Skeletal muscle satellite cell (primary cell): Measurements from ENCODE around the gene HAUS7.
A peak's percentile ranks its signal among the peaks of the same experiment; 100 is the strongest.

Source experiments
- H3K27me3 ChIP-seq: 2 replicates; pipeline ENCODE4 v1.7.0; 2013; ENCODE audit warnings: low read length; ENCODE audit not compliant: control insufficient read depth, insufficient read depth
- H3K36me3 ChIP-seq: 2 replicates; pipeline ENCODE4 v1.7.0; 2013; ENCODE audit warnings: mild to moderate bottlenecking, control low read depth, low read length; ENCODE audit not compliant: insufficient read depth
- H3K4me1 ChIP-seq: 2 replicates; pipeline ENCODE4 v1.7.0; 2013; ENCODE audit warnings: low read length; ENCODE audit not compliant: control insufficient read depth, insufficient read depth
- H3K4me2 ChIP-seq: 2 replicates; pipeline ENCODE4 v1.7.0; 2013; ENCODE audit warnings: mild to moderate bottlenecking, low read length
- H3K4me3 ChIP-seq: 2 replicates; pipeline ENCODE4 v1.7.0; 2013; ENCODE audit warnings: low read length
- H3K9ac ChIP-seq: 2 replicates; pipeline ENCODE4 v1.7.0; 2013; ENCODE audit warnings: mild to moderate bottlenecking, low read depth, low read length, moderate library complexity
- H3K9me3 ChIP-seq: replicated peaks from 2 replicates; pipeline ENCODE4 v1.7.0; 2013; ENCODE audit warnings: mild to moderate bottlenecking, control low read depth, low read length

The HAUS7 gene

GRCh38 chrX:153421856-153422255 lies 48.5 kb downstream of the HAUS7 start:
- Histone ChIP-seq H3K27me3 (no peaks in the 10 kb centered on the region), H3K9me3 (no peaks in the 10 kb centered on the region), H3K4me2 (no peak overlapping the region), H3K36me3 (no peaks in the 10 kb centered on the region), H3K4me3 (no peak overlapping the region), H3K4me1 (no peaks in the 10 kb centered on the region), H3K9ac (no peak overlapping the region)

- H3K27me3 ChIP-seq, result no peaks in the 10 kb centered on the region
- H3K4me2 ChIP-seq, result no peak overlapping the region
- H3K4me3 ChIP-seq, result no peak overlapping the region
- no peaks in the 10 kb centered on the region for H3K9me3 ChIP-seq
- no peaks in the 10 kb centered on the region for H3K4me1 ChIP-seq
- no peak overlapping the region for H3K9ac ChIP-seq
- no peaks in the 10 kb centered on the region for H3K36me3 ChIP-seq
Measured at GRCh38 chrX:153420851-153421599, 49.4 kb downstream of the HAUS7 start.

GRCh38 chrX:153417637-153418036 lies 52.7 kb downstream of the HAUS7 start:
- H3K4me3 ChIP-seq, result no peak overlapping the region
- H3K4me2 ChIP-seq, result no peak overlapping the region
- H3K36me3 ChIP-seq, result no peaks in the 10 kb centered on the region
- no peaks in the 10 kb centered on the region for H3K9me3 ChIP-seq
- no peak overlapping the region for H3K9ac ChIP-seq
- peaks cover 2% of the 10 kb centered on the region for H3K27me3 ChIP-seq
- H3K4me1 ChIP-seq, result no peaks in the 10 kb centered on the region

- Histone ChIP-seq H3K4me3 (no peak overlapping the region), H3K4me2 (no peak overlapping the region), H3K4me1 (no peaks in the 10 kb centered on the region), H3K27me3 (peaks cover 9% of the 10 kb centered on the region), H3K9me3 (no peaks in the 10 kb centered on the region), H3K9ac (no peak overlapping the region), H3K36me3 (no peaks in the 10 kb centered on the region)
Measured at GRCh38 chrX:153416781-153417450, 53.5 kb downstream of the HAUS7 start.

GRCh38 chrX:153414856-153415510 lies 55.4 kb downstream of the HAUS7 start:
- no peaks in the 10 kb centered on the region for H3K36me3 ChIP-seq
- no peak overlapping the region for H3K4me2 ChIP-seq
- no peaks in the 10 kb centered on the region for H3K9me3 ChIP-seq
- H3K27me3 ChIP-seq, result peaks cover 12% of the 10 kb centered on the region
- no peaks in the 10 kb centered on the region for H3K4me1 ChIP-seq
- no peak overlapping the region for H3K9ac ChIP-seq
- no peak overlapping the region for H3K4me3 ChIP-seq

GRCh38 chrX:153413731-153414130 lies 56.6 kb downstream of the HAUS7 start:
- H3K4me1 ChIP-seq, result no peaks in the 10 kb centered on the region
- H3K27me3 ChIP-seq, result peaks cover 12% of the 10 kb centered on the region
- no peak overlapping the region for H3K4me3 ChIP-seq
- H3K9ac ChIP-seq, result no peak overlapping the region
- H3K9me3 ChIP-seq, result no peaks in the 10 kb centered on the region
- H3K4me2 ChIP-seq, result no peak overlapping the region
- no peaks in the 10 kb centered on the region for H3K36me3 ChIP-seq

GRCh38 chrX:153412746-153413720 lies 57.3 kb downstream of the HAUS7 start:
- Histone ChIP-seq H3K9me3 (no peaks in the 10 kb centered on the region), H3K4me1 (no peaks in the 10 kb centered on the region), H3K4me2 (no peak overlapping the region), H3K9ac (no peak overlapping the region), H3K36me3 (no peaks in the 10 kb centered on the region), H3K27me3 (peaks cover 15% of the 10 kb centered on the region), H3K4me3 (no peak overlapping the region)

- Histone ChIP-seq H3K36me3 (no peaks in the 10 kb centered on the region), H3K9ac (peak overlapping the region; percentile 30), H3K4me3 (peak overlapping the region; percentile 57), H3K4me2 (peak overlapping the region; percentile 71), H3K4me1 (no peaks in the 10 kb centered on the region), H3K9me3 (no peaks in the 10 kb centered on the region), H3K27me3 (peaks cover 16% of the 10 kb centered on the region)
Measured at GRCh38 chrX:153411988-153412574, 58.3 kb downstream of the HAUS7 start.

- no peaks in the 10 kb centered on the region for H3K4me1 ChIP-seq
- H3K36me3 ChIP-seq, result no peaks in the 10 kb centered on the region
- peaks cover 16% of the 10 kb centered on the region for H3K27me3 ChIP-seq
- H3K9ac ChIP-seq, result peak within 1 kb of the TSS; percentile 30
- H3K4me2 ChIP-seq, result peak within 1 kb of the TSS; percentile 71
- H3K9me3 ChIP-seq, result no peaks in the 10 kb centered on the region
- peak within 1 kb of the TSS; percentile 57 for H3K4me3 ChIP-seq
Measured at GRCh38 chrX:153411255-153411987, 59.0 kb downstream of the HAUS7 start, which contains the start of gene ZFP92. Gene ZFP92, plus strand, starts transcription at chrX:153411472. Its CDS starts 6,851 bp downstream, at chrX:153418323.

GRCh38 chrX:153410888-153411254 lies 59.5 kb downstream of the HAUS7 start:
- H3K9ac ChIP-seq, result no peak overlapping the region
- H3K4me3 ChIP-seq, result peak overlapping the region; percentile 13
- H3K4me1 ChIP-seq, result no peaks in the 10 kb centered on the region
- H3K27me3 ChIP-seq, result peaks cover 16% of the 10 kb centered on the region
- no peaks in the 10 kb centered on the region for H3K9me3 ChIP-seq
- H3K4me2 ChIP-seq, result peak overlapping the region; percentile 71
- H3K36me3 ChIP-seq, result no peaks in the 10 kb centered on the region
